GM18867 (cell line): ENCODE measurements around the gene C17orf113.
A peak's percentile ranks its signal among the peaks of the same experiment; 100 is the strongest.
"Not testable (repeated sequence)": the region's sequence is repeated elsewhere in the genome, so short reads cannot be mapped to it uniquely, and the experiment has no call there.

Experiments used
- ATAC-seq: cut with Tn5 transposase; IDR thresholded peaks from one replicate; pipeline ENCODE4 v1.9.1; 2021; ENCODE audit warnings: mild to moderate bottlenecking, moderate library complexity; ENCODE audit not compliant: unreplicated experiment

The C17orf113 gene

DNA sequence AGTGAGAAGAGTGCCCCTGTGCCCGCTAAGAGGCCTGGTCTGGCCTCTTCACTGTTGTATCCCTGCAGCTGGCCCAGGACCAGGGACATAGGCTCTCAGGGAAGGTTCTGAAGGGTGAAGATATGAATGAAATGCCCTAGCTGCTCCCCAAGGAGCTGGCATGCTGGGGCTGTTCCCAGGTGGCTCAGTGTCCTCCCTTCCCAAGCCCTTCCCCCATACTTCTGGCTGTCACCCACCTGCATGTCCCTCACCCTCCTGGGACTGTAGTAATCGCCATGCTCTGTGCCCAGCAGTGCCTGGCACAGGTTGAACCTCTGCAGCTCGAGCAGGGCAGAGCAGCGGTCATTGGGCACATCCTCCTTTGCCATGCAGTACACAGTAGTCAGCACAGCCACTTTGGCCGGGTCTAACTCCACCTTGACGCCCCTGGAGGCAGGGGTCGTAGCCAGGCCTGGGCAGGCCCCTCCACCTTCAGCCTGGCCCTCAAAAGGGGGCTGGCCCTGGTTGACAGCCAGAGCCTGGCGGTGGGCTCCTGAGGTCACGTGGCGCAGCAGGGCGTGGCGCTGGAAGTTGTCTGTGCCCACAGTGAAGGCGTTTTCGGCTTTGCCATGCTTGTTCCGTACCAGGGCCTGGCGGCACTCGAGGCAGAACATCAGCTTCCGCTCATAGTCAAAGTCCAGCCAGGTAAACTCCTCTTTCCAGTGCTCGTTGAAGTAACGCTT lies 7.6 kb downstream of the C17orf113 start:
- no peak for ATAC-seq

DNA sequence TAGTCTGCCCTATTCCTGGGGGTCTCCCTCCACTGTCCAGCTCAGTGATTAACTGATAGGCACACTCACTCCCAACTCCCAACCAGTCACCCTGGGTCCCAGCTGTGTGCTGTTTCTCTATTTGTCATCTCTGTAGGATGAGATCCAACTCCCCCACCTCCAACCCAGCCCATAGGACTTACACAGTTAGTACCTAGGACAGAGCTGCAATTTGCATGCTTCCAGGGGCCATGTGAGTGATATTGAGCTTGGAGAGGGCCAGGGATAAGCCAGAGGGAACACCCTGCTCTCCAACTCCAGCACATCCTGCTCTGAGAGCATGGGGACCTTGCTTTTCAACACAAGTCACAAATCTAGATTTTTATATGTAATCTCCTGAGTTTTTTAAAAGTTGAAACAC lies 8.8 kb downstream of the C17orf113 start:
- no peak for ATAC-seq

DNA sequence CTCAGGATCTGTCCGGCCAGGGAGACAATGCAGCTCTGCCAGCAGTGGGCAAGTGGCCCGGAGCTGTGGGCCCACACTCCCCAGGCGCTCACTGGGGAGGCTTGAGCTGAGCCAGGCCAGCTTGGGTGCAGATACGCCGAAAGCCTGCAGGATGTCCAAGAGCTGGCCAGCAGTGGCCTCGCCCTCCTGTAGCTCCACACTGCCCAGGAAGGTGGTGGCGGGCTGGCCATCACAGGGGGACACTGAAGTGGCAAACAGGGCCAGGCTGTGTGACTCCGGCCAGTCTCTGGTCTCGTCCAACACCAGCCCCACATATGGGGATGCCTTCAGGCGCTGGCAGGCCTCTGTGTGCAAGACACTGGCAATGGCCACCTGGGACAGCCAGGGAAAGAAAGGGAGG lies 9.6 kb downstream of the C17orf113 start:
- ATAC-seq, result no peak

DNA sequence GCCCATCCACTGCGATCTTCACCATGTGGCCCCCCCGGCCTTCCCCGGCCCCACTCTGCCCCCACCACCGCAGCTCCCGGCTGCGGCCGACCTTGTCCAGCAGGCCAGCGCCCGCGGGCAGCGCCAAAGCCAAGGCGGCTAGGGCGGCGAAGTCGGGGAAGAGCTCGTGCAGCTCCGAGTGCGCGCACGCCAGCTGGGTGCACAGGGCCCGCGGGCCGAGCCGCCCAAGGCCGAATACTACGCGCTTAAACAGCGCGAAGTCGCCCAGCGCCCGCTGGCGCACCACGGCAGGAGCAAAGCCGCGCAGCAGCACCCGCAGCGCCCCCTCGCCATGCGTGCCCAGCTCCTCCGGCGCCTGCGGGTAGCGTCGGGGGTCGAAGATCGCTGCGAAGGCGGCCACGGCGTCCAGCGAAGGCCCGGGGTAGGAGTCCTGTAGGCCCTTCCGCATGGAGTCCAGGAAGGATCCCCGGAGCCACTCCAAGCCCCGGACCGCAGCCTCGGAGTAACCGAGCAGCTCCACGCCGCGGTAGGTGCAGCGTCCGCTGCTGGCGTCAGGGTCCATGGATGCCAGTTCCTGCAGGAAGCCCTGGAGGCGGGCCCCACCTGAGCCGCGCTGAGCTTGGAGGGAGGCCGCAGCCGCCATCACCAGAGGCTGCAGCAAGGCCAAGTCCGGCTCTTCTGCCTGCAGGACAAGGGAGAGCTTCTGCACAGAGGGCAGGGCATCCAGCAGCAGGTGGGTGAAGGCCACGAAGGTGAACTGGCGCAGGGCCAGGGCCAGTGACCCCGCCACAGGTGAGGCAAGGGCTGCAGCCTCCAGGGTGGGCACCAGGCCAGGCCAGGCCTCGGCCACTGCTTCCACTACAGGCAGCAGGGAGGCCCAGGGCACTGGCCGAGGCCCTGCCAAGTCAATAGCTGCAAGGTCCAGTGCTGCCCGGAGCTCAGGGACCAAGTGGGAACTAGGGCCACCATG lies 10.3 kb downstream of the C17orf113 start:
- no peak for ATAC-seq

DNA sequence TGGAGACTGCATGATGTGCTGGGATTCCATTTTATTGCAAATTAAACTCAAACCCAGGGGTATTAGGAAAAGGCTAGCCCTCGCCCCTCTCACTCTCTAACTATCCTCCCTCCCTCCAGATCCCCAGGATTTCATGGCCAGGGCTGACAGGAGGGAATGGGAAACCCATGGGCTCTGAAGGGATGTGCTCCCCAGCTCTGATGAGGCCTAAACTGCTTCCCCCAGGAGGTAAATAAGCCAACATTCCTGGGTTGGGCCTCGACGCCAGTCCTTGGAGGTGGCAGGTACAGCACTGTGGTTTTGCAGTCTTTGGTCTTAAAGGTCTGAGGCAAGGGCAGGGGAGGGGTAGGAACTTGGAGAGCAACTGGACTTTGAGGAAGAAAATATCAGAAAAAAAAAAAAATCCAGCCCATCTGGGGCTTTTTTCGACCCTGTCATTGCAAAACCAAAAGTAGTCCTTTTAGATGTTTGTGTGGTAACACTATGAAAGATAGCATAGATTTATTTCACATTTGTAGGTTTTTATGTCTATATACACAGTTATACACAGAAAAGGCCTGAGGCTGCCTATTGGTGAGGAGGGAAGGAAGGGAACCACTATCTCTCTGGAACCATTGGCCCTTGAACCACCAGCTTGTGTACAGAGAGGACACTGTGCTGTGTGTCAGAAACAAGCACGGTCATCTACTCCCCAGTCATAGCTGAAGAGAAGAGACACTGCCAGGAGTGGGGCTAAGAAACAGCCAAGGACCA lies 12.0 kb downstream of the C17orf113 start:
- ATAC-seq, result no peak

DNA sequence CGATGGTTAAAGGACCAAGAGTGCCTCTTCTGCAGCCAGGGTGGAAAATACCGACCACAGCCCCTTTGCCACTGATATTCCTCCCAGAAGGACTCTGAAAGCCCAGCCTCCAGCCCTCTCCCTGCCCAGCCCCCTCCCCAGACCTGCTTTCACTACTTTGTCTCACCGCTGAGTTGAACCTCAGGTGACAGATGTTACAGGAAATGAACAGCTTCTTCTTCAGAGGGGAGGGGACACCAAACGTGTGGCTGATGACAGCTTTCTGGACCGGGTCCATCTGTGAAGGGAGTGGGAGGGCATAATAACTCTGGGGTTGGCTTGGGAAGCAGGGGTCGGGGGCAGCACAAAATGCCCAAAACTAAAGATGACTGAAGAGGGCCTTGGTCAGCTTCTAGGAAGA lies 16.3 kb downstream of the C17orf113 start:
- no peak for ATAC-seq

DNA sequence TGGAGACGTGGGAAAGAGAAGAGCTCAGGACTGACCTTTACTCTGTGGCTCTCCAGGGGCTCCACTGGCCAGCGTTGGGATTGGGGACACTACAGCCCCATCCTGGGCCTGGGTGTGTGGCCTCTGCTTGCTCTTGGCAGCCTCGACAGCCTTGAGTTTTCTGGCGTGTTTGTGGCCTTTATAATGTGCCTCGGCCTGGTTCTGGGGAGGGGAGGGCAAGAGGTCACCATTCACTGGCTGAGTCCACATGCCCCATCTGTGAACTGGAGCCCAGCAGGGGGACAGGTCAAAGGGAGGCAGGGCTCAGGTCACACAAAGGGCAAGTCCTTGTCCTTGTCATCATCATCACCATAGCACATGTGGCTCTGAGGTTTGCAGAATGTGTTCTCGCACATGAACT lies 18.8 kb downstream of the C17orf113 start:
- ATAC-seq, result no peak

DNA sequence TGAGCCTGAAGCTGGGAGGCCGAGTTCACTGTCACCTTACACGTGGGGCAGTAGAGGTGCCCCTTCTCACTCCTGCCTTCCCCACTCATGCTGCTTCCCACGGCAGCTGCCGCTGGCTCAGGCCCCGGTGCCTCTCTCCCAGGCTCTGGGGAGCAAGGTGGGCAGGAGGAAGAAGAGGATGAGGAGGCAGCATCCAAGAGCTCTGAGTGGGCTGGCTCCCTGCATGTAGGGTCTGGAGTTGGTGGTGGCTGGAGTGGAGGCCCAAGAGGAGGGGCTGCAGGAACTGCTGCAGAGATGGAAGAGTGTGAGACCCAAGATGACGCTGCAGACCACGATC lies 21.6 kb downstream of the C17orf113 start:
- no peak for ATAC-seq

DNA sequence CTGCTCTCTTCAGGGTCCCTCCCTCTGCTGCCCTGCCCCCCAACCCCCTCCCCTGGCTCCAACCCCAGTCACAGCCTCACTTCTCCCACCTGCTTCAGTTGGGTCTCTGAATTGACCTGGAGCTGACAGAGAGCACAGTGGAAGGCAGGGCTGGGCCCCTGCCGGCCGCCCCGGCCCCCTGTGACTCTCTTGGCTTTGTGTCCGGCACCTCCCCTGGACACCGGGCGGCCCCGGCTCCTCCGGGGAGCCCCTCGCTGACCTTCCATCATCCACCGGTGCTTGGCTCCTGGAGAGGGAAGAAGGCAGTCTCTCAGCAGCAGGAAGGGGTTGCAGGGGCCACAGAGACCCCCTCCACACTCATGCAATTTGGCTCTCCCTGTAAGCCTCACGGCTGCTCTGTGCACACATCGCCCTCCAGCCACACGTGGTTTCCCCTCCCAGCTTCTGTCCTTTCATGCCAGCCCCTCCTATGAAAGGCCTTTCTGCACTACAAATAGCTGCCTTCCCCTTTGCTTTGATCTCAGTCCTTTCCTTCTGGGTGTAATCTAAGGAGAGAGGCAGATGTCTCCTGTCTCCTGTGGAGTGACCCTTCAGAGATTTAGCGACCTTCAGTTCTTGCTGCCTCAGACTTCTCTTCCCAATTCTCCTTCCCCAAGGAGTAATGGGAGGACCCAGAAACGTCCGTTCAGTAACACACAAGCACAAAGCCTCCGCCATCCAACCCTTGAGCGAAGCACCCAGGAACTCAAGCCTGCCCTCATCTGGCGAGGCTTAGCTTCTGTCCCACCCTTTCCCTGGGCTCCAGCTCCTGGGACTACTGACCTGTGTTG lies 22.2 kb downstream of the C17orf113 start:
- ATAC-seq, result no peak

DNA sequence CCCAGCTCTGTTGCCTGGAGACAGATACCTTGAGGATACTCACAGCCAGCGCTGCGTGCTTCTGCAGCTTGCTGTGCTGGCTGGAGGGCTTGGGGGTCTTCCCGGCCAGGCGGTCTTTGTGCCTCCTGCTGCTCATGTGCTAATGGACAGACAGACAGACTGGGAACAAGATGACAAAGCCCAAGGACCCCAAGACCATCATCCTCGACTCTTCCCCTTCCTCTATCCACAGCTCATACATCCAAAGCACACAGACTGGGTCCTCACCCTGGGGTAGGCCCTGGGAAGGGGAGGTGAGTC lies 22.9 kb downstream of the C17orf113 start:
- no peak for ATAC-seq

DNA sequence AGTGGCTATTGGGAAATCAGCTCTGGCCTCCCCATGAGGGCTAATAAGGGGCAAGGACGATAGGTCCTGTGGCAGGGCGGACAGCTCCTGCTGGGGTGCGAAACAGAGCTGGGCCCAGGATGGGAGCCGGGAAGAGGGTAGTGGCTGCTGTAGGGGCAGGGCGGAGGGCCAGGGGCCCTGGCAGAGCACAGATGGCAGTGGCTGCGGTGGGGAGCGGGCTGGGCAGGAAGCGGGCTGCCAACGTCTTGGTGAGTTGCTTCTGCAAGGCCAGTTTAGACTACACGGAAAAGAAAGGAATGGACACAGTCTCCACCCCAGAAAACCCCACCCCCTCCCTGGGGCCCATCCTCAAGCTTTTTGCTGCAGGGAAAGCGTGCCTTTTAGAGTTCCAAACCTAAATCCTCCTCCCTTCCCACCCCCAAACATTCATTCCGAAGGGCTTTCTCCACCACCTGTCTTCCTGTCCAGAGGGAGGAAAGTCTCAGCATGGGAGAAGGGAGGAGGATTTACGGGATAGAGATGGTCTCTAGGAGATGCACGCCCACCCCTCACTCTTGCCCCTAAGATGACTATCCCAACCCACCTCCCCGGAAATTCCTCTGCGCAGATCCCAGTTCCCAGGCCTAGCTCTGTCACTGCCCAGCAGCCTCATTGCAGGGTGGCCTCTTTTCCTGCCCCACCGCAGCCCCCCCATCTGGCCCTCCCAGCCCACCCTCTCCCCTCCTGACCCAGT lies 23.4 kb downstream of the C17orf113 start:
- no peak for ATAC-seq

DNA sequence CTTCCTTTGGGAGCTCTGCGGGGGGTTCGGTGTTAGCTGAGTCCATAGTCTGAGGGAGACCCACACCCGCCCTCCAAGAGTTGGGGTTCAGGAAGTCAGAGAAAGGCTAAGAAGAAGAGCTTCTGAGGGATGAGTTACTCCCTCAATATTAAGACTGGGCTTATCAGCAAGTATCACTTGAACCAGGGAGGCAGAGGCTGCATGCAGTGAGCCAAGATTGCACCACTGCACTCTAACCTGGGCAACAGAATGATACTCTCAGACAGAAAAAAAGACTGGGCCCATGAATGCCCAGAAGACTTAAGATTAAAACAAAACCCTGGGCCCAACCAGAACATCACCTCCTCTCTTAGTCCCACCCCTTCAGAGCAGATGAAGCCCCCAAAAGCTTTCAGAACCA lies 24.5 kb downstream of the C17orf113 start:
- no peak for ATAC-seq

DNA sequence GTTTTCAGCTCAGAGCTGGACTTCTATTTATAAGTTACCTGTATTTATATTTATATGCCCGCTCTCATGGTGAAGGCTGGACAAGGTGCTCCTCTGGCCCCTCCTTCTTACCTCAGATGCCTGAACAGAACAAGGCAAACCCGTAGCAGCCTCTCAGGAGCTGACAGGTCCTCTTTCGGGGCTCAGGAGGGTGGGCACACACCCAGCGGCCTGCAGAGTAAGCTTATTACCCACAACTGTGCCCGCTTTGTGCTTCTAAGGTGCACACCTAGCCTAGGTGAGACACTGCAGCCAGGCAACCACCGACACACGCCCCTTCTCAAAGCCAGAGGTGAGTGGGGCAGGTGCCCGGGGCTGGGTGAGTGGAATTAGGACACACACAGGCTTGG lies 25.2 kb downstream of the C17orf113 start:
- ATAC-seq, result no peak

DNA sequence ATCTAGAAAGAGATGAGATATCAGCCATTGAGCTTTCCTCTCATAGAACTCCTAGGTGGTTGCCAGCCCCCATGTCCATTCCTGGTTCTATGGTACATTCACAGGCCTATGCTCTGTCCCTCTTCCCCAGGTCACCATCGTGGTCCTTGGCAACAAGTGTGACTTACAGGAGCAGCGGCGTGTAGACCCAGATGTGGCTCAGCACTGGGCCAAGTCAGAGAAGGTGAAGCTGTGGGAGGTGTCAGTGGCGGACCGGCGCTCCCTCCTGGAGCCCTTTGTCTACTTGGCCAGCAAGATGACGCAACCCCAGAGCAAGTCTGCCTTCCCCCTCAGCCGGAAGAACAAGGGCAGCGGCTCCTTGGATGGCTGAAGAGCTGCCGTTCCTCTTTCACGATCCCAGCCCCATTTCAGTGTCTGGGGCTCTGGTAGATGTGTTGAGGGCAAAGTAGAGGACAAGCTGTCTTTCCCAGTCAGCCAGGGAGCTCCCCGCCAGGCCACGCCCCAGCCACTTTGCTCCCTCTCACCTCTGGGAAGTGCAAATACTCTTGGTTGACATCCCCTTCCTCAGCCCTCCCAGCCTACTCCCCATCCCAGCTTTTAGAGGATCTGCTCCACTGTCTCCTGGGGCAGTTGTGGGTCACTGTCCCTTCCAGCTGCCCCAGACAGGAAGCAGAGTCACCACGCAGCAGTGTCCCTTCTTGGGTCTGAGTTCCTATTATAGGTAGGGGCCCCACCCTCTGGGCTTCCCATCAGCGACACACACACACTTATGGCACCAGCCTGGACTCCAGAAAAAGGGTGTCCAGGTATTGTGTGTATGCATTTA lies 26.7 kb downstream of the C17orf113 start:
- ATAC-seq, result no peak

DNA sequence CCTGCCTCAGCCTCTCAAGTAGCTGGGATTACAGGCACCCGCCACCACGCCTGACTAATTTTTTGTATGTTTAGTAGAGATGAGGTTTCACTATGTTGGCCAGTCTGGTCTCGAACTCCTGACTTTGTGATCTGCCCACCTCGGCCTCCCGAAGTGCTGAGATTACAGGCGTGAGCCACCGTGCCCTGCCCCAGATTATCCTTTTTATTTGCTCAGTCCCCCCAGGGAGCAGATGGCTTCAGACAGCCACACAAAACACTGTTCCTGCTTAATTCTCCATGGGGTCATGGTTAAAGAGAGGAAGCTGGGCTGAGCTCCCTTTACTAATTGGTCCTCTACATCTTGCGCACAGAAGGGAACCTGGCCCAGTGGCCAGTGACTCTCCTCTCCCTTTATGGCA lies 29.6 kb downstream of the C17orf113 start:
- not testable (repeated sequence) for ATAC-seq

DNA sequence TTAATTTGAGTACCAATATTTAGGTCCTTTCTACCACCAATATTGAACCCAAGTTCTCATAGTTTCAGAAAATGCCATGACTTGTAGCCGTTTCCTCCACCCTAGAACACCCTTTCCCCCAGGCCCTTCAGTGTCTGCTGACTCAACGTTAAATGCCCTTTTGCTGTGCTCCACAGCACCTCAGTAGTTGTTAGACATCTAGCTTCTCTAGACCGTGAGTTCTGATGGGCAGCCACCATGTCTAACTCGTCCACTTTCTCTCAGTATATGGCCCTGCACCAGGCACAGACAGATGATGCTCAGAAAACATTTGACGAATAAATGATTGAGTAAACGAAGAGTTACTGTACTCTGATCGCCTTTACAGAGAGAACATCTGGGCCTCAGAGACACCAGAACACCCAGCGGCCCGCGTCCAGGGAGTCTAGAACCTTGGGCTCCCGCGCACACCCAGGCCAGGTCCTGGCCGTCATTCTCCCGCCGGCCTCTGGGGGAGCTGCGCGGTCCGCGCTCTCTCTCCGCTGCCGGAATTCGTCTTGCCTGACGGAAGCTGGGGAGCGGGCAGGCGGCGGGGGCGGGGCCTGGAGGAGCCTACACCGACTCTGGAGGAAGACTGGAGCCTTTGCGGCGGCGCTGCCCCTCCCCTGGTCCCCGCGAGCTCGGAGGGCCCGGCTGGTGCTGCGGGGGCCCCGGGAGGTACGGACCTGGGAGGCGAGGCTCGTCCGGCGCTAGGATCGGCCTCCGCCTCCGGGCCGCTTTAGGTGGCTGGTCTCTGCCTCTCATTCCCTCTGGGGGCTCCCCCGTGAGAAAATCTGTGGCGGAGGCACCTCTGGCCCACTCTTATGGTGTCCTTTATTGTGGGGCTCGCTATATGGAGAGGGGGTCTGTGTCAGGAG lies 30.6 kb downstream of the C17orf113 start, which contains the start of gene NKIRAS2:
Gene NKIRAS2 (plus strand): TSS at position 582 of the 896 bp plus-strand sequence. CDS start 1,488 bp downstream, outside the sequence.
- ATAC-seq, result peak; percentile 60

DNA sequence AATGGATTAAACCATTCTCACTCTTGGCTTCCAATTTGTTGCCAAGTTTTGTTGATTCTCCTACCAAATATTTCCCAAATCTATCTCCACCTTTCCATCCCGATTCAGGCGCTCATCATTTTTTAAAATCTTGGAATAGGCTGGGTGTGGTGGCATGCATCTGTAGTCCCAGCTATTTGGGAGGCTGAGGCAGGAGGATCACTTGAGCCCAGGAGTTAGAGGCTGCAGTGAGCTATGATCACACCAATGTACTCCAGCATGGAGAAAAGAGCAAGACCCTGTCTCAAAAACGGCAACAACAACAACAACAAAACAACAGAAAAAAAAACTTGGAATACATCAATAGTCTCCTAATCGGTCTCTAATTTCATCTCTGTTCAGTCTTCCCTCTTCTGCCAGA lies 31.4 kb downstream of the C17orf113 start:
- no peak for ATAC-seq

DNA sequence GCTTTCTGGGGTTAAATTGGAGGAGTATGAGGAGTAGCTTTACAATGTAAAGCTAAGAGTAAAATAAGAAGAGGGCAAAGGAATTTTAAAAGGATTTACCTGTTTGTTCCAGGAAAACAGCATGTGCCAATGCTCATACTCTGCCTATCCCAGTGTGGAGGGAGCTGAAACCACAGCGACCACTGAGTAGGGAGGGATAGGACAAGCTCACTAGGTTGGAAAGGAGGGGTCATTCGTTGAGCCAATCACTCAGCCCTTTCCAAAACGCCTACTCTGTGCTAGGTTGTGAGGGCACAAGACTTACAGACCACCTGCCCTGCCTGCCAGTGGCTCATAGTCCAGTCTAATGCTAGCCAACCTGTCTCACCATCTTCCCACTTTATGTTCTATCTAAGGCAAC lies 32.1 kb downstream of the C17orf113 start:
- ATAC-seq, result no peak
